ENCODE measurements around the gene NOLC1. TPM values are rescaled to one million over a fixed set of nuclear protein-coding genes. Genes with fewer than 3 reads are reported as not detected.

Gene NOLC1
- total and polyA plus RNA-seq, 2 donors (not counting 1 experiment from before 2014, with no cell fraction given), result 32.9 to 45.0 TPM

DNA sequence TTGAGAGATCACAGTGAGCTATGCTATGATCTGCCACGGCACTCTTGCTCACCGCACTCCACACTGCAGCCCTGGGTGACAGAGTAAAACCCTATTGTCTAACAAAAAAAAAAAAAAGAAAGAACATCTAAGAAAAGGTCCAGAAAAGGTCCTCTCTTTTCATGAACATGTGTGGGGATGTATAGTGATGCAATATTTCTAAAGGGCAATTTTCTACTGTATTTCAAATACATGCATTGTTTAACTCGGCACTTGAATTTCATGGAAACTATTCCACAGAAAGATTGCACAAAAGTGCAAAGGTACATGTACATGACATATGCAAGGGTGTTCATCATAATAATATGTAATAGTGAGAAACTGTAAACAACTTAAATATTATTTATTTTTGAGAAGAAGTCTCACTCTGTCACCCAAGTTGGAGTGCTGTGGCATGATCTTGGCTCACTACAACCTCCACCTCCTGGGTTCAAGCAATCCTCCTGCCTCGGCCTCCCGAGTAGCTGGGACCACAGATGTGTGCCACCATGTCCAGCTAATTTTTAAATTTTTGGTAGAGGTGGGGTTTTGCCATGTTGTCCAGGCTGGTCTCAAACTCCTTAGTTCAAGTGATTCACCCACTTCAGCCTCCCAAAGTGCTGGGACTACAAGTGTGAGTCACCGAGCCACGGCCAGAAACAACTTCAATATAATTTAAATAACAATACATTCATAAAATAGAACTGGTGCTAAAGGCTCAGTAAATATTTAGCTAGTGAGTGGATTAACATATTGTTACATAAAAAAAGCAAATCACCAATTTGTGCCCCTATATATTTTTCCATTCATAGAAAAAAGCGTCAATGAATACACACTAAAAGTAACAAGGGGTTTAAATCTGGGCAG, 20.7 kb upstream of the NOLC1 start:
- WGBS (ENCODE audit: insufficient coverage), result no CpG with 5 or more reads among the region's 8 CpGs
- Mint-ChIP-seq H3K27ac (no peak overlapping the region), H3K9me3 (ENCODE audit: insufficient read depth) (no peaks in the 10 kb centered on the region), H3K4me3 (no peak overlapping the region), H3K27me3 (no peaks in the 10 kb centered on the region), H3K4me1 (peaks cover 33% of the 10 kb centered on the region)
- Histone ChIP-seq H3K9me3 (ENCODE audit: control extremely low read depth in 1 of 3, control insufficient read depth in 2 of 3, insufficient read depth in 1 of 3, low read length in 2 of 3) (no peaks in the 10 kb centered on the region), H2AFZ (ENCODE audit: insufficient read depth, low read depth, low read length, poor library complexity, severe bottlenecking) (peak overlapping the region; percentile 88), H3K79me2 (ENCODE audit: control insufficient read depth, insufficient read depth, low read length) (peaks cover 36% of the 10 kb centered on the region), H4K20me1 (ENCODE audit: control insufficient read depth, insufficient read depth, low read length, poor library complexity, severe bottlenecking) (peaks cover 34% of the 10 kb centered on the region), H3K4me2 (replicated peaks; ENCODE audit: low read depth, low read length, poor library complexity, severe bottlenecking) (peak overlapping the region; percentile 93), H3K9ac (ENCODE audit: low read length) (no peak overlapping the region), H3K4me3 (ENCODE audit: control extremely low read depth in 1 of 5, extremely low read depth in 1 of 5, insufficient read depth in 1 of 5, low read depth in 2 of 5, low read length in 4 of 5) (no peak overlapping the region), H3K27ac (ENCODE audit: low read length in 2 of 2) (no peak overlapping the region), H3K27me3 (replicated peaks in 1 of 4; ENCODE audit: control extremely low read depth in 1 of 4, control insufficient read depth in 3 of 4, insufficient read depth in 4 of 4, low read length in 3 of 4) (no peaks in the 10 kb centered on the region), H3K4me1 (ENCODE audit: control insufficient read depth in 2 of 2, insufficient read depth in 2 of 2, low read length in 2 of 2) (peaks cover 18 to 25% of the 10 kb centered on the region in 2 donors), H3K36me3 (replicated peaks in 1 of 2; ENCODE audit: control extremely low read depth in 1 of 2, control insufficient read depth in 1 of 2, extremely low read depth in 1 of 2, insufficient read depth in 2 of 2, low read length in 1 of 2) (no peaks in the 10 kb centered on the region)
- DNase-seq (no peak), ATAC-seq (ENCODE audit: low read depth) (no peak)
- ChIA-PET CTCF (interaction anchor here (0.7 to 2.5 kb wide), 14 partner anchors 9 to 288 kb away, joined by 3 to 14 read pairs (median 3); partner anchors contain the start of genes HPS6, KCNIP2 and NOLC1), POLR2A (interaction anchor here (0.7 kb wide), 1 partner anchor 276 kb away, joined by 4 read pairs; no protein-coding TSS in a partner anchor)
- TF ChIP-seq, protein P1, sequence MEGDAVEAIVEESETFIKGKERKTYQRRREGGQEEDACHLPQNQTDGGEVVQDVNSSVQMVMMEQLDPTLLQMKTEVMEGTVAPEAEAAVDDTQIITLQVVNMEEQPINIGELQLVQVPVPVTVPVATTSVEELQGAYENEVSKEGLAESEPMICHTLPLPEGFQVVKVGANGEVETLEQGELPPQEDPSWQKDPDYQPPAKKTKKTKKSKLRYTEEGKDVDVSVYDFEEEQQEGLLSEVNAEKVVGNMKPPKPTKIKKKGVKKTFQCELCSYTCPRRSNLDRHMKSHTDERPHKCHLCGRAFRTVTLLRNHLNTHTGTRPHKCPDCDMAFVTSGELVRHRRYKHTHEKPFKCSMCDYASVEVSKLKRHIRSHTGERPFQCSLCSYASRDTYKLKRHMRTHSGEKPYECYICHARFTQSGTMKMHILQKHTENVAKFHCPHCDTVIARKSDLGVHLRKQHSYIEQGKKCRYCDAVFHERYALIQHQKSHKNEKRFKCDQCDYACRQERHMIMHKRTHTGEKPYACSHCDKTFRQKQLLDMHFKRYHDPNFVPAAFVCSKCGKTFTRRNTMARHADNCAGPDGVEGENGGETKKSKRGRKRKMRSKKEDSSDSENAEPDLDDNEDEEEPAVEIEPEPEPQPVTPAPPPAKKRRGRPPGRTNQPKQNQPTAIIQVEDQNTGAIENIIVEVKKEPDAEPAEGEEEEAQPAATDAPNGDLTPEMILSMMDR (IDR thresholded peaks at IDR 0.05), result no peak
- no peak for TF ChIP-seq EZH2 (IDR thresholded peaks at IDR 0.05; ENCODE audit: borderline replicate concordance, insufficient read depth, low read depth, low read length, poor library complexity, severe bottlenecking)
- intact Hi-C loops (cut with micrococcal nuclease), result loop anchor here (1.0 to 10.0 kb wide), 13 partner anchors 11 to 783 kb away; partner anchors contain the start of genes ACTR1A, ARMH3, BTRC and CNNM2
